PFSK-1 (cell line): ENCODE measurements around the gene GSG1L.

Source experiments
- FOXP2 ChIP-seq: optimal IDR thresholded peaks from 2 replicates; pipeline ENCODE3; 2011; ENCODE audit warnings: borderline replicate concordance, control low read depth, inconsistent platforms; ENCODE audit not compliant: insufficient read depth; ENCODE audit errors: extremely low read length, extremely low read depth
- POLR2AphosphoS5 ChIP-seq: IDR thresholded peaks from 2 replicates; pipeline ENCODE4 v1.6.1; 2012; ENCODE audit warnings: low read depth, mild to moderate bottlenecking, control low read depth, low read length, moderate library complexity
- SIN3A ChIP-seq: IDR thresholded peaks from 2 replicates; pipeline ENCODE4 v1.6.1; 2012; ENCODE audit warnings: mild to moderate bottlenecking, low read length, moderate library complexity, borderline replicate concordance; ENCODE audit not compliant: insufficient read depth
- TAF1 ChIP-seq: IDR thresholded peaks from 2 replicates; pipeline ENCODE4 v1.6.1; 2012; ENCODE audit warnings: low read length, control low read depth, borderline replicate concordance; ENCODE audit not compliant: insufficient read depth
- TF ChIP-seq, protein P1 (sequence below), 2 experiments: IDR thresholded peaks; 2 replicates each; pipeline versions ENCODE4 v1.6.1 to v1.8.0; 2011 to 2012; ENCODE audit warnings: low read depth in 2 of 2, low read length in 2 of 2, control low read depth in 1 of 2, inconsistent platforms in 1 of 2, mild to moderate bottlenecking in 1 of 2, moderate library complexity in 1 of 2; ENCODE audit not compliant: insufficient read depth in 1 of 2

The GSG1L gene

DNA sequence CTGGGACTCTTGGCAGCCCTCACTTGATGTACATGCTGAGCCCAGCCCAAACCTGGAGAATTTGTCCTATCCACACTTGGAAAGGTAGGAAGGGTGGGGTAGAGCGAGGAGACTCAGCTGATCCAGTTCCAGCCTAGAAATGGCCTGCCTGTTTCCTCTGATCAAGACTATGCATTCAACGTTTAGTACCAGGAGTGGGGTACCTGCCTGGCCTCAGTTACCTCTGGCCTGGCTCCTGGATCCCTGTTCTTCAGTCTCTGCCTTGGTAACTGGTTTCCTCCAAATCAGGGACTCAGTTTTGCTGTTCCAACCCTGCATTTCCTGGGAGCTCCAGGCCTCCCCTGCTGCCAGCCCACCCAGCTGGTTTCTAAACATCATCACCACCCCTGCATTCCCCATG is 233.5 kb downstream of the GSG1L start:
- no peak for TF ChIP-seq FOXP2
- TF ChIP-seq TAF1, result no peak
- TF ChIP-seq, protein P1, sequence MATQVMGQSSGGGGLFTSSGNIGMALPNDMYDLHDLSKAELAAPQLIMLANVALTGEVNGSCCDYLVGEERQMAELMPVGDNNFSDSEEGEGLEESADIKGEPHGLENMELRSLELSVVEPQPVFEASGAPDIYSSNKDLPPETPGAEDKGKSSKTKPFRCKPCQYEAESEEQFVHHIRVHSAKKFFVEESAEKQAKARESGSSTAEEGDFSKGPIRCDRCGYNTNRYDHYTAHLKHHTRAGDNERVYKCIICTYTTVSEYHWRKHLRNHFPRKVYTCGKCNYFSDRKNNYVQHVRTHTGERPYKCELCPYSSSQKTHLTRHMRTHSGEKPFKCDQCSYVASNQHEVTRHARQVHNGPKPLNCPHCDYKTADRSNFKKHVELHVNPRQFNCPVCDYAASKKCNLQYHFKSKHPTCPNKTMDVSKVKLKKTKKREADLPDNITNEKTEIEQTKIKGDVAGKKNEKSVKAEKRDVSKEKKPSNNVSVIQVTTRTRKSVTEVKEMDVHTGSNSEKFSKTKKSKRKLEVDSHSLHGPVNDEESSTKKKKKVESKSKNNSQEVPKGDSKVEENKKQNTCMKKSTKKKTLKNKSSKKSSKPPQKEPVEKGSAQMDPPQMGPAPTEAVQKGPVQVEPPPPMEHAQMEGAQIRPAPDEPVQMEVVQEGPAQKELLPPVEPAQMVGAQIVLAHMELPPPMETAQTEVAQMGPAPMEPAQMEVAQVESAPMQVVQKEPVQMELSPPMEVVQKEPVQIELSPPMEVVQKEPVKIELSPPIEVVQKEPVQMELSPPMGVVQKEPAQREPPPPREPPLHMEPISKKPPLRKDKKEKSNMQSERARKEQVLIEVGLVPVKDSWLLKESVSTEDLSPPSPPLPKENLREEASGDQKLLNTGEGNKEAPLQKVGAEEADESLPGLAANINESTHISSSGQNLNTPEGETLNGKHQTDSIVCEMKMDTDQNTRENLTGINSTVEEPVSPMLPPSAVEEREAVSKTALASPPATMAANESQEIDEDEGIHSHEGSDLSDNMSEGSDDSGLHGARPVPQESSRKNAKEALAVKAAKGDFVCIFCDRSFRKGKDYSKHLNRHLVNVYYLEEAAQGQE (IDR thresholded peaks at IDR 0.05; ENCODE audit: insufficient read depth in 1 of 2, low read depth in 2 of 2, low read length in 2 of 2), result no peak
- TF ChIP-seq SIN3A, result no peak
- TF ChIP-seq POLR2AphosphoS5, result no peak

DNA sequence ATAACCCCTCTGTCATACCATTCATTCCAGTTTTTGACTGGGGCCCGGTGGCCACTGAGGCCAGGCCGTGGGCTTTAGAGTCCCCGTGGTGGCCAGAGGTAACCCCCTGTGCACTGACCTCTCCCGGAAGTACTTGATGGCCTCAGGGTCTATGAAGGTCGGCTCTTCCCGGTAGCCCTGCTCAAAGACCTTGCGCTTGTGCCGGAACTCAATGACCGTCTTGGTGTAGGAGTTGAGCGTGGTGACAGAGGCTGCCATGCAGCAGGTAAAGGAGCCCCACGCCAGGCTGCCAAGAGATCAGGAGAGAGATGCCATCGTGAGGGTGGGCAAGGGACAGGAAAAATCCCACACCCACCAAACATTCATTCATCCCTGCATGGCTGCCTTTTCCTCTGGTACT is 234.8 kb downstream of the GSG1L start:
- TF ChIP-seq FOXP2 (no peak), TAF1 (no peak), POLR2AphosphoS5 (no peak), SIN3A (no peak)
- TF ChIP-seq, protein P1 (IDR thresholded peaks at IDR 0.05; ENCODE audit: insufficient read depth in 1 of 2, low read depth in 2 of 2, low read length in 2 of 2), result no peak

DNA sequence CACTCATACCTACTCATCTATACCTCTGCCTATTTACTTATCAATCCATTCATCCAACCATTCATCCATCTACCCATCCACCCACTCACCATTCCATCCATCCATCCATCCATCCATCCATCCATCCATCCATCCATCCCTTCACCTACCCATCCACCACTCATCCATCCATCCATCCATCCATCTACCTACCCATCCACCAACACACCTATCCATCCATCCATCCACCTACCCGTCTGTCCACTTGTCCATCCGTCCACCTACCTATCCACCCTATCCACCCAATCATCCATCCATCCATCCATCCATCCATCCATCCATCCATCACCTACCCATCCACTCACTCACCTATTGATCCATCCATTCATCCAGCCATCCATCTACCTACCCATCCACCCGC is 235.7 kb downstream of the GSG1L start:
- TF ChIP-seq SIN3A (no peak), TAF1 (no peak), FOXP2 (no peak), POLR2AphosphoS5 (no peak)
- TF ChIP-seq, protein P1 (IDR thresholded peaks at IDR 0.05; ENCODE audit: insufficient read depth in 1 of 2, low read depth in 2 of 2, low read length in 2 of 2), result no peak

DNA sequence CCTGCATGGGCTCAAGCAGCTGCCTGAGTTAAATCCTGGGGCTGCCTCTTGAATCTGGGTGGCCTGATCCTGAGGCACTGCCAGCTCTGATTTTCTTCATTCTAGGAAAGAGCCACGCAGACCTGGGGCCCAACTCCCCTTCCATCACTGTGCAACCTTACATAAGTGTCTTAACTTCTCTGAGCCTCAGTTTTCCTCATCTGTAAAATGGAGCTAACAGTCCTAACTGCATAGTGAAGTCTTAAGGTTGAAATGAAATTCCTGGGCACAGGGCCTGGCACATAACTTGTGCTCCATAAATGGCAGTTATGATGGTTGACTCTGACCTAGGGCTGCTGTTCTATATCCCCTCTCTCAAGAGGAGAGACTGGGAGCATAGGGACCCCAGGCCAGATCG is 236.6 kb downstream of the GSG1L start:
- TF ChIP-seq, protein P1 (IDR thresholded peaks at IDR 0.05; ENCODE audit: insufficient read depth in 1 of 2, low read depth in 2 of 2, low read length in 2 of 2), result no peak
- TF ChIP-seq SIN3A, result no peak
- TF ChIP-seq FOXP2, result no peak
- no peak for TF ChIP-seq TAF1
- no peak for TF ChIP-seq POLR2AphosphoS5
